Keratinocyte (primary cell): ENCODE results near the gene CASP4. TPM values are rescaled to one million over a fixed set of nuclear protein-coding genes. Genes with fewer than 3 reads are reported as not detected.
"Not testable (repeated sequence)": the region's sequence is repeated elsewhere in the genome, so short reads cannot be mapped to it uniquely, and the experiment has no call there.

Experiments used
- DNase-seq: peaks from one replicate; pipeline ENCODE4 v3.0.0-alpha.2; 2011; ENCODE audit warnings: low read depth, missing footprints, low spot score
- FAIRE-seq: peaks from 2 replicates; lab custom pipeline; 2011; peaks lifted over from hg19 to GRCh38; lab: Jason Lieb, UNC
- H2AFZ ChIP-seq: 2 replicates; pipeline ENCODE4 v1.6.0; 2012; ENCODE audit warnings: low read length, control low read depth, inconsistent platforms; ENCODE audit not compliant: control insufficient read depth
- H3K27ac ChIP-seq: 2 replicates; pipeline ENCODE4 v1.5.1; 2011; ENCODE audit warnings: low read length; ENCODE audit not compliant: control insufficient read depth, insufficient read depth
- H3K27me3 ChIP-seq: 3 replicates; pipeline ENCODE4 v1.6.0; 2011; ENCODE audit warnings: low read length; ENCODE audit not compliant: control insufficient read depth, insufficient read depth; ENCODE audit errors: extremely low read depth
- H3K36me3 ChIP-seq, 2 experiments: 2 replicates in 1 of 2; 3 replicates in 1 of 2; pipeline ENCODE4 v1.5.1; 2011; ENCODE audit warnings: low read length in 2 of 2, mild to moderate bottlenecking in 1 of 2; ENCODE audit not compliant: control insufficient read depth in 2 of 2, insufficient read depth in 2 of 2; ENCODE audit errors: extremely low read depth in 1 of 2
- H3K4me1 ChIP-seq: 3 replicates; pipeline ENCODE4 v1.5.1; 2011; ENCODE audit warnings: low read length; ENCODE audit not compliant: control insufficient read depth, insufficient read depth; ENCODE audit errors: extremely low read depth
- H3K4me2 ChIP-seq: 3 replicates; pipeline ENCODE4 v1.6.0; 2011; ENCODE audit warnings: low read depth, low read length; ENCODE audit not compliant: control insufficient read depth, insufficient read depth; ENCODE audit errors: extremely low read depth
- H3K4me3 ChIP-seq, 3 experiments: fragments of 200-600 bp in 1 of 3; sonication (generic) in 1 of 3; 2 replicates in 2 of 3; 3 replicates in 1 of 3; pipeline ENCODE4 v1.5.1; 2011 to 2016; ENCODE audit warnings: low read length in 3 of 3, mild to moderate bottlenecking in 3 of 3, control low read depth in 2 of 3, inconsistent platforms in 1 of 3, low read depth in 1 of 3, mixed read lengths in 1 of 3, mixed run types in 1 of 3, moderate library complexity in 1 of 3; ENCODE audit not compliant: control insufficient read depth in 2 of 3, insufficient read depth in 2 of 3; ENCODE audit errors: extremely low read depth in 1 of 3
- H3K79me2 ChIP-seq: 2 replicates; pipeline ENCODE4 v1.6.0; 2012; ENCODE audit warnings: low read length; ENCODE audit not compliant: control insufficient read depth, insufficient read depth
- H3K9ac ChIP-seq: 3 replicates; pipeline ENCODE4 v1.6.0; 2011; ENCODE audit warnings: low read length; ENCODE audit not compliant: control insufficient read depth, insufficient read depth; ENCODE audit errors: extremely low read depth
- H3K9me1 ChIP-seq: 3 replicates; pipeline ENCODE4 v1.6.0; 2011; ENCODE audit warnings: low read length; ENCODE audit not compliant: control insufficient read depth, insufficient read depth; ENCODE audit errors: extremely low read depth
- H3K9me3 ChIP-seq: 2 replicates; pipeline ENCODE4 v1.5.1; 2012; ENCODE audit warnings: low read depth, low read length; ENCODE audit not compliant: control insufficient read depth
- H4K20me1 ChIP-seq: 3 replicates; pipeline ENCODE4 v1.6.0; 2011; ENCODE audit warnings: low read length; ENCODE audit not compliant: control insufficient read depth, insufficient read depth; ENCODE audit errors: extremely low read depth
- CTCF ChIP-seq, 3 experiments: IDR thresholded peaks in 1 of 3; conservative IDR thresholded peaks in 1 of 3; optimal IDR thresholded peaks in 1 of 3; 2 replicates in 2 of 3; 3 replicates in 1 of 3; pipeline versions ENCODE3 to v1.5.1; 2011; ENCODE audit warnings: low read length in 3 of 3, mild to moderate bottlenecking in 3 of 3, moderate library complexity in 2 of 3, control low read depth in 1 of 3, inconsistent platforms in 1 of 3; ENCODE audit not compliant: insufficient read depth in 2 of 3; ENCODE audit errors: extremely low read depth in 1 of 3
- EZH2 ChIP-seq: IDR thresholded peaks from one replicate; pipeline ENCODE4 v1.6.1; 2012; ENCODE audit warnings: inconsistent platforms, mild to moderate bottlenecking, low read length, moderate library complexity
- dilution Hi-C: fragments of 300-500 bp; cut with MboI; formaldehyde crosslinking; loops from one replicate; pipeline ENCODE4 v1.7.0; 2020; ENCODE audit warnings: low sequenced_read_pairs; ENCODE audit not compliant: extremely low pct_ligation_motif_present
- polyA plus RNA-seq, 5 experiments: library from polyadenylated mRNA; depleted of rRNA in 3 of 5; stranded (reverse) in 3 of 5; stranded (forward) in 1 of 5; unstranded in 1 of 5; fragments of >200 nt; gene quantifications; 1 replicate in 1 of 5; 2 replicates in 3 of 5; 3 replicates in 1 of 5; pipeline versions ENCODE4 v1.2.1 to v1.2.3, GENCODE V29; 2011 to 2012; ENCODE audit warnings: missing spikeins in 2 of 5, low read depth in 1 of 5, low replicate concordance in 1 of 5

Gene CASP4
- polyA plus RNA-seq, 1 donor (not counting 4 experiments of a cell fraction or from before 2014, with no cell fraction given): 127 TPM

GRCh38 chr11:104979839-104980238 is 11.5 kb upstream of the CASP4 start:
- FAIRE-seq (no peak), DNase-seq (no peak)
- TF ChIP-seq CTCF (optimal IDR thresholded peaks at IDR 0.05 in 1 of 3, IDR thresholded peaks at IDR 0.05 in 1 of 3, conservative IDR thresholded peaks at IDR 0.05 in 1 of 3; ENCODE audit: extremely low read depth in 1 of 3, insufficient read depth in 2 of 3, low read length in 3 of 3) (no peak), EZH2 (no peak)
- Histone ChIP-seq H4K20me1 (no peaks in the 10 kb centered on the region), H3K9me3 (no peaks in the 10 kb centered on the region), H3K4me2 (no peak overlapping the region), H3K9me1 (no peaks in the 10 kb centered on the region), H3K4me3 (no peak overlapping the region), H3K4me1 (no peaks in the 10 kb centered on the region), H2AFZ (no peak overlapping the region), H3K36me3 (no peaks in the 10 kb centered on the region), H3K27me3 (no peaks in the 10 kb centered on the region), H3K9ac (no peak overlapping the region), H3K79me2 (no peaks in the 10 kb centered on the region), H3K27ac (no peak overlapping the region)
- dilution Hi-C loops: no loop called here

- Histone ChIP-seq H3K9ac (no peak overlapping the region), H3K36me3 (no peaks in the 10 kb centered on the region), H4K20me1 (no peaks in the 10 kb centered on the region), H2AFZ (no peak overlapping the region), H3K4me3 (no peak overlapping the region), H3K27me3 (no peaks in the 10 kb centered on the region), H3K79me2 (no peaks in the 10 kb centered on the region), H3K4me1 (peaks cover 3% of the 10 kb centered on the region), H3K9me3 (no peaks in the 10 kb centered on the region), H3K9me1 (no peaks in the 10 kb centered on the region), H3K4me2 (no peak overlapping the region), H3K27ac (no peak overlapping the region)
- no peak for TF ChIP-seq EZH2
- no peak for TF ChIP-seq CTCF (optimal IDR thresholded peaks at IDR 0.05 in 1 of 3, IDR thresholded peaks at IDR 0.05 in 1 of 3, conservative IDR thresholded peaks at IDR 0.05 in 1 of 3; ENCODE audit: extremely low read depth in 1 of 3, insufficient read depth in 2 of 3, low read length in 3 of 3)
- dilution Hi-C loops: no loop called here
- no peak for FAIRE-seq
- no peak for DNase-seq
These were observed 5.2 kb upstream of the CASP4 start for GRCh38 chr11:104973616-104974015.

GRCh38 chr11:104972924-104973323 is 4.5 kb upstream of the CASP4 start:
- H4K20me1 ChIP-seq, H3K9ac ChIP-seq, dilution Hi-C loops, H3K9me3 ChIP-seq, H3K27me3 ChIP-seq, H3K4me2 ChIP-seq, FAIRE-seq, H3K79me2 ChIP-seq, H3K27ac ChIP-seq, H3K4me1 ChIP-seq, DNase-seq, H3K9me1 ChIP-seq, H3K36me3 ChIP-seq, H2AFZ ChIP-seq, H3K4me3 ChIP-seq: not testable (repeated sequence)
